Left renal pelvis (tissue), 4 donors: Measurements from ENCODE around the gene KLF6. TPM values are rescaled to one million over a fixed set of nuclear protein-coding genes. Genes with fewer than 3 reads are reported as not detected.

Experiments used
- DNase-seq, 4 donors: peaks; one replicate each; pipeline ENCODE4 v3.0.0-alpha.2; 2013; ENCODE audit warnings: low read depth in 4 of 4, low spot score in 3 of 4
- polyA plus RNA-seq, 4 donors: library from polyadenylated mRNA; unstranded; fragments of 120-200 nt; gene quantifications; one replicate each; pipeline ENCODE4 v1.2.1, GENCODE V29; 2013; ENCODE audit not compliant: insufficient read length in 4 of 4

KLF6 gene
- polyA plus RNA-seq, 4 donors = 43.5 to 177 (median 51.0) TPM

DNA sequence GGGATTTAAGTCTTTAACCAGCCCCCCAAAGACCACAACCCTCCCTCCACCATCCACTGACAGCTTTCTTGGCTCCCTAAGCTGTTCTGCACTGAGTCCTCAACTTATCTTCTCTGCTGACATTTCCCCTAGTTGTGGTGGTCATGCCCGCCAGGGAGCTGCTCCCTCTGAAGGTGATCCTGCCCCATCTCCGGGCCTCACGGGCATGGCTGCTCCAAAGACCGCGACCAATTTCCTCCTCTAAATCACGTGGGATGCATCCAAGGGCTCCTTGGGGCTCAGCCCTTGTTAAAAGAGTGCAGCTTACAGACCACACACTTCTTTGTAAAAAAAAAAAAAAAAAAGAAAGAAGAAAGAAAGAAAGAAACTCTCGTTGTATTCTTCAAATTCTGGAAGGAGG is 27.1 kb upstream of the KLF6 start:
- no peak for DNase-seq

DNA sequence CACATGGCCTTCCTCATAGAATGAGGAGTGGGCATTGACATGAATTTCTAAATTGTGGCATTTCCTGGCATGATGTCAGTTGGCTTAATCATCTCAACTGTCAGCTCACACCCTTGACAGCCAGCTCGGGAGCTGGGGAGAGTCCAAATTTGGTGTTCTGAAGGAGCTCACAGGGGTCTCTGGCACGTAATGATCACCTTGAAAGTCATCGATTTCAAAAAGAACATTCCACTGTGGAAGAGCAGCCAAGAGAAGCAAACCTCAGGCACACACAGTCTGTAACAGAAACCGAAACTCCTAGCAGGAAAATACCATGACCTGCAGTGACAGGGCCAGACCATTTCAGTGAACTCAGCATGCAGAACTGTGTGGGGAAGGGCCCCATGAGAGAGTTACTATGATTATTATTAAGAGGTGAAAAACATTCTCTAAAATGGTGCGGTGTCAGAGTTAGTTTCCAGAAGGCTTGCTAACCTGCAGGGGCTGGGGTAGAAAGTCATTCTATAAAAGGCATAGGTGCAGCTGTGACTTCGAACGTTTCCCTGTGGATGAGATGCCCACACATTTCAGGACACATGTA is 26.4 kb upstream of the KLF6 start:
- DNase-seq = no peak

DNA sequence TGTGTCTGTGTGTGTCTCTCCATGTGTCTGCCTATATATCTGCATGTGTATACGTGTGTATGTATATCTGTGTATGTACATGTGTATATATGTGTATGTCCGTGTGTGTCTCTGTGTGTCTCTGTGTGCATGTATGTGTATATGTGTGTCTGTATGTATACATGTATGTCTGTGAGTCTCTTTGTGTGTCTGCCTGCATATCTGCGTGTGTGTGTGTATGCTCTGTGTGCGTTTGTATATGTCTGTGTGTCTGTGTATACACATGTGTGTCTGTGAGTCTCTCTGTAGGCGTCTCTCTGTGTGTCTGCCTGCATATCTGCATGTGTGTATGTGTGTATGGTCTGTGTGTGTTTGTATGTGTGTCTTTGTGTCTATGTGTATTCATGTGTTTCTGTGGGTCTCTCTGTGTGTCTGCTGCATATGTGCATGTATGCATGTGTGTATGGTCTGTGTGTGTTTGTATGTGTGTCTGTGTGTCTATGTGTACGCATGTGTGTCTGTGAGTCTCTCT is 23.7 kb upstream of the KLF6 start:
- DNase-seq = no peak

DNA sequence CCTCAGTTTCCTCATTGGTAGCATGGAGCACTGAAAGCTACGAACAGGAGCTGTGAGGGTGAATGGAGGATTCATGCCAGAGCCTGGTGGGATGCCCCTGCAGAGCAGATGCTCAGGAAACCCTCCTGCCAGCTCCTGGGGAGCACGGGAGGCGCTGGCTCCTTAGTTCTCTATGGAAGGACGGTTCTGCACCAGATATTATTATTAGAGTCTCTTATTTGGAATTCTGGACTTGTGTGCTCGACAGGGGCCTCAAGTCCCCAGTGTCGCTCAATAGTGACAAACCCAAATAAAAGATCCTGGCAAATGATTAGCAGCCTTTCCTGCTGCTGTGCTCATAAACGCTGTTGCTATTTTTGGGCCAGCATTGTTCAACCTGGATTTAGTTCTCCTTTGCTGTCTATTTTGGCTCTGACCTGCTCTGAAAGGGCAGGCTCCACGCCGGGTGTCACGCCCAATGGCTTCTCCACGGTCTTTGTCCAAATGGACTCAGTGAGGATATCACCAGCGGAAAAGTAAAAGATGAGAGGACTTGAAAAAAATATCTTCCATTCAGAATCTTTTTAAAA is 23.0 kb upstream of the KLF6 start:
- no peak for DNase-seq

DNA sequence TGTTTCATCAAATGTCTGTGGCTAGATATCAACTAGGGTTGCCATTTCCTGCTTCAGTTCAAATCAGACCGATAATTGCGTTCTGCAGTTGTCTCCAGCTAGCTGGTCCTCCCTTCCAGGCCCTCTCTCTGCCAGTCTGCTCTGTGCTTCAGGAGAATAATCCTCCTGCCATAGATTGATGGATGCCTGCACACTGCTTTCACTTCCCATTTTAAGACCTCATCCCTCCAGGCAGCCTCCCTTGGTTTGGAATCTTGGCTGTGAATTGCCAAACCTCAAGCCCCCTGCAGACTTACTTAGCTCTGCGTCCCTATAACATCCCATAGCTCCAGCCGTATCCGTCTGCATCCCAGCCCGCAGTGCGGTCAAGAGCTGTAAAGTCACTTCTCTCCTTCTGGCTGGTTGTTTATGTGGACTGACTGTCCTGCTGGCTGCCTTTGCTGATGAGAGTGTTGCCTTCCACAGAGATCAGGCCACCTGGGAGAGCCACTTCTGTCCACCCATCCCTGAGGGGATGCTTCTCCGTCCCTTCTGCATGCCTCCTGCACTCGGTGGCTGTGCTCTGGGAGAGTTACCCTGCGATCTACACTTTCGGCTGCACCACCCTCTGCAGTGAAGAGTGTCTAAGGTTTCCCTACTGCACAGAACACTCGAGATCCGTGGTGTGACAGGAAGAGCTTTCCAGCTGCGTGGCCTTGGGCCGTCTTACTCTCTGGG is 22.4 kb upstream of the KLF6 start:
- no peak for DNase-seq

DNA sequence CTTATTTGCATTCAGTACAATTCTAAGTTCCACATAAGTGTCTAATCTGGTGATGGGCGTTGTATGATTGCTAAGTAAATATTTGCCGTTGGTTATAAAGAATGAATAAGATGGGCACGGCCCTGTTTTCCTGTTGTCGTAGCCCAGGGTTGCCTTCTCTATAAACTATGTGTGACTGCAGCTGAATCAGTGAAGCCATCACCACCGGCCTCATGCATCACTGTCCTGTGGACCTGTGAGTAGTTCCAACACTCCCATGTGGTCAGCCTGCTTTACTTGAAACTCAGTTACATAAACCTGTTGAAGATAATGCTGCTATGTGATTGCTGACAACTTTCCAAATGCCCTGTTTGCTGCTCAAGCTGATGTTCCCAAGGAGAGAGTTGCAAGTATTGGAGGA is 21.6 kb upstream of the KLF6 start:
- DNase-seq = no peak

DNA sequence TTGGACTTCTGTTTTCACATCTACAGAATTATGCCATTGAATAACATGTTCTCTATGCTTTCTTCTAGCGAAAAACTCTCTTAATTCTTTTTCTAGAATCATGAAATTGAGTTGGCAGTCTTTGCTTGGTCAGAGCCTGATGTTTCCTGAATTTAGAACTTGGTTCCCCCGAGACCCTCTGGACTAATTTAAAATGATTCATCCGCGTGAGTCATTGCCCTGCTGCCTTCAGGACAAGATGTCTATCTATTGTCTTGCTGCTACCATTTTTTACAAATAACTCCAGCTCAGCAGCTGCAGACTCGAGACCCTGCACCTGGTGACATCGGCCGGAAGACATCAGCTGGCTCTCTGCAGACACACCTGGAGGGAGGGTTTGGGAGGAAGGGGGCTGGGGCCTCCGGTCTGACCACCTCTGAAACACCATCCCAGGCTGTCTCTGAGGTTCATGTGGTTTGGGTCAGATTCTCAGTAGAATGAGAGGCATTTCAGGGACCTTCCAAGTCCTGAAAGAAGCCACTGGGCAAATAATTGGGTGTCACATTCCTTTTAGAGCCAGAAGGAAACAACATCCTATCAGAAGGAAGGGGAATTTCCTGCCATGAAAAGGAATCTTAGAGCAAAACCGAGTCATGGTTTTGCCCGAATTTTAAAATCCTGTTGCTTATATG is 20.9 kb upstream of the KLF6 start:
- DNase-seq = no peak

DNA sequence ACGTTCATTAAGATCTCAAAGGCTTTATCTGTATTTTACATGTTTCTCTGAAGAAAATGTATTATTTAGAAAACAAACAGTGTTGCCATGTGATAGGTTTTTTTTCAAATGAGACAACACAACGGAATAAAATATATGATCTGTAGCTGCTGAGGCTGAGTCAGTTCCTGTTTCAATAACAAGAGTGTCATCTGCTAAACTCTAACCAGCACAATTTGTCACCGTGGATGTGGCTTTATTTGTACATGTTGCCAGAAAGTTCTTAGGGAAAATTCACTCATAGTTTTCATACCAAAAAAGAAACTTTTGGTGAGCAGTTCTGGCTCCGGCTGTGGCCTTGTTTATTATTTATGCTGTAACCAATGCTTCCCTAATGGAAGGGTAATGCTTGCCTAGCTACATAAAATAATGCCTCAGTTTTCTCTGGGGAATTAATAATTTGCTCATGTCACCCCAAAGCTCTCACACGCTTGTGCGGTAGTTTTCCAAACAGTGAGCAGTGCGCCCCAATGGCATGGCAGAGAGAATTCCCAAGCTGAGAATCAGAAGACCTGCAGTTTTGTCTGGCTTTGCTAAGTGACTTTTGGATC is 20.3 kb upstream of the KLF6 start:
- no peak for DNase-seq

DNA sequence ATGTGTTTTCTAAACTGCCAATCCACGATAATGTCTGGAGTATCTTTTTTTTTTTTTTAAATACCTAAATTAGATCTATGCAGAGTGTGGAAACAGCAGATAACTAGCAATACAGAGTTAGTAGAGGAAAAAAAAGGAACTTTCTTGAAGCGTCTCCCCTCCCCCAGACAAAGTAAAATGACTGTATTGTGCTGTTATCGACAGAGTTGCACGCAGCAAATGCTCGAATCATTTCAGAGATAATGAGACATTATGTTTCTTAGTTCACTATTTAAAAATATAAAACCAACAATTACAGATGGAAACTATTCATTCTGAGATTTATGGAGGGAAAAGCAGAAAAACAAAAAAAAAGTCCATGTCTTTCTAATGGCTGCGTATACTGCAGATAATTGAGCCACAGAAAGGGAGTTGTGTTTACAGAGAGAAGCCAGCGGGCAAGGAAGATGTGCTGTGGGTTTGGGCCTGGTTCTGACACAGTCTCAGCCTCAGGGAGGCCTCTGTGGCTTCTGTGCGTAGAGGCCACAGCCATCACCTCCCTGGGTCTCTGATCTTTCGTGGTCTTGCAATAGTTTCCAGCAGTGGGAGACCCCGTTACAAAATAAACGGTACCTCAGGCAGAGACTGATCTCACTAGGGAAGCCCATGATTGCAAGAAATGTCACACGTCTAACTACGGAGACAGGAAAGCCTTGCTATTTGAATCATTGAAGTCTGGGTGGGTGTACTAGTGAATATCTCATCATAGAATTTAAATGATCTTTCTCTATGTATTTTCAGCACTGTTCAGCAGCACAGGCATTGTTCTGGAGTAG is 19.1 kb upstream of the KLF6 start:
- DNase-seq = no peak

DNA sequence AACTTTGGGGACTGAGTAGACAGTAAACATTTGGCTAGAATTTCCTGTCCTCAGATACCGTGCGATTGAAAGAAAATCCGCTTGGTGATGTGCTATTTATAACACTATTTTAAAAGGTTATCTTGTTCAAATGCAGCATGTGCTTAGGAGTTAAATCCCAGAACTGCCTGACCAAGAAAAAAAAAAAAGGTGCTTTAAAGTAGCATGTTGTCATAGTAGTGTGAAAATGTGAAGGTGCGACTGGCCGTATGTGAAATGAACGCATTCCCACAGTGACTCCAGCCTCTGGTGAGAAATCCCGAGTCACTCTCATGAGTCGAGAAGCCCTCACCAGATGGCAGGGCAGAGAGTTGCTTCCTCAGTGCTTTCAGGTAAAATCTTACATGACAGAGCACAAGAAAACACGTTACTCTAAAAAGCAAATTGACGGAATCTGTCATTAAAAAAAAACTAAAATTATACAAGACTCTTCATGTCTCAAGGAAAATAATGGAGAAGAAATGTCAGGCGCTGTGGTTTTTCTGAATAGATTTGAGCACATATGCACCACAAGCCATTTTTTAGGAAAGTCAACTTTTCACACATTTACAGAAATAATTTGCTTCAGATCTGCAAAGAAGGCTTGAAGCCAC is 18.4 kb upstream of the KLF6 start:
- no peak for DNase-seq

DNA sequence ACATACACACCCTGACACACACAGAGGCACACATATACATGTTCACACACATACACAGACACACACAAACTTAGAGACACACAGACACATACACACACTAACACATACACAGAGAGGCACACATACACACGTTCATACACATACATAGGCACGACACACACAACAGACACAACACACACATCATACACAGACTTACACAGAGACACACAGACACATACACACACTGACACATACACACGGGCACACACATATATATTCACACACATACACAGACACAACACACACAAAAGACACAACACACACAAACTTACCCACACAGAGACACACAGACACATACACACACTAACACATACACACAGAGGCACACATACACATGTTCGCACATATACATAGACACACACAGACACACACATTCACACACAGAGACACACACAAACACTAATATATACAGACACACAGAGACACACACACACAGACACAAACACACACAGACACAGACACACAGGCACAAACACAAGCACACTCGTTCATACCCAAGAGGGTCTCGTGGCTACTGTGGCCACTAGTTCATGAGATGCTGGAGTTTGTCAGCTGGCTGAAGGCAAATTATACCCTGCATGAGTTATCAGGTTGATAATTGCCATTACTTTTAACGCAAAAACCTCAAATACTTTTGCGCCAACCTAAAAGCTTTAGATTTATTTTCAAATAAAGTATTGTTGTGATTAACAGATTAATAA is 17.7 kb upstream of the KLF6 start:
- no peak for DNase-seq

DNA sequence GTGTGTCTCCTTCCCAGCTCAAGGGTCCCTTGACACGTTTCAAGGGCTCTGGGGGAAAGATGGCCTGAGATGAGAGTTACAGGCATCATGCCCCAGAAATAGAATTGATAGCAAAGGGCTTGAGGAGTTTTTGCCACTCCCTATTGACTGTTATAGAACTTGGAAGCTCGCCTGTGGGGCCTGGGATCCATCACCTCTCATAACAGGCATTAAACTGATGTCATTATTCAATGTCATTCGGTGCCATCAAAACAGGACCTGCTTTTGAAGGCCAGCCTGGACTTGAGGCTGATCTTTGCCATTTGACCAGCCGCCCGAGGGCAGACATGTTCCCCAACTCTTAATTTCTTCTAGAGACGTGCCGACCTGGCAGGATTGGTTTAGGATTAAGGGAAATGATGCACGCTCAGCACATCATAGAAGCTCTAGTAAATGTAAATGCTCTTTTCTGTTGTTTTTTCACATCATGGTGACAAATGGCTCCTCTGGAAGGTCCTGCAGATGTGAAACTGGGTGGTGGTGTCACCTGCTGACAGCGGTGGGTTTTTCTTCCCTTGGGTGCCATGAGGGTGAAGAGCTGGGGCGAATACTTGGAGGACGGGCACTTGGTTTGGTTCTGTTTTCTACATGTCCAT is 16.7 kb upstream of the KLF6 start:
- DNase-seq = no peak

DNA sequence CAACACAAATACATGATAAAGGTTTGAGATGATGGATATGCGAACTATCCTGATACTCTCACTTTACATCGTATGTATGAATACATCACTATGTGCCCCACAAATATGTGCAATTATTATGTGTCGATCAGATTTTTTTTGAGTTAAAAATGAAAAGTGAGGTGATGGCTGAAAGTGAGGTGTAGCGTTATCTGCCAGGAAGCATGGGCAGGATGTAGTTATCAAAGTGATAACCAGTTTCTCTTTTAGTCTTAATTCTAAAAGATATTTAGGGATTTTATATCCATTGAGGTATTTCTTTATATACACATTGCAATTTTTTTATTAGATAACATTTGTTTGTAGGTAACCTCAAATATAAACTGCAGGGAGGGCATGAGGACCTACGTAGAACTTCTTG is 15.6 kb upstream of the KLF6 start:
- no peak for DNase-seq

DNA sequence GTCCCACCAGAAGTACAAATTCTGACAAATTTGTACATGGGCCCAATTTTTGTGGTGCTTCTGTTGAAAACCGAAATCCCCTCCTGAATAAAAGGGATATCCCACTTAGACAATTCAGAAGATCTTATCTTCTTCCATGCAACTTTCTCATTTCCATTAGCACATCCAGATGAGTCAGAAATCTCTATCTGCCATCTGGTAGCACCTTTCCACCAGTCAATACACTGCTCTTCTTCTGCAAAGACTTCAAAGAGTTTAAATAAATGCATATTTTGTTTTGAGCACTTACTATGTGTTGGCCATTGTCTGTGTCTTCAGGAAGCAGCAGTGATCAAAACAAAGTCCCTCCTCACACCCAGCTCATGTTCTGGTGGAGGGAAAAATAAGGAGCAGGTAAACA is 12.7 kb upstream of the KLF6 start:
- no peak for DNase-seq

DNA sequence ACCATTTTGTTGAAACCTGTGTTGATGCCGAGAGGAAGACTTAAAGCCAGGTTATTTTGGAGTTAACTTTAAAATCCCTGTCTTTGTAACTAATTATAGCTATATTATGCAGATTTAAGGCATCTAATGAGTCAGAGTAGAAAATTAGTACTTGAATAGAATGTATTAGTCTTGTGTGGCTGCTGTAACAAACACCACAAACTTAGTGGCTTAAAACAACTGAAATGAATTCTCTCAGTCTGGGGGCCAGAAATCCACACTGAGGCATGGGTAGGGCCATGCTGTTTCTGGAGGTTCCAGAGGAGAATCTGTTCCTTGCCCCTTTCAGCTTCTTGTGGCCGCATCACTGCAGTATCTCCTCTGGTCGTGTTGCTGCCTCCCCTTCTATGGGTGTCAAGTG is 8.5 kb upstream of the KLF6 start:
- DNase-seq = no peak

DNA sequence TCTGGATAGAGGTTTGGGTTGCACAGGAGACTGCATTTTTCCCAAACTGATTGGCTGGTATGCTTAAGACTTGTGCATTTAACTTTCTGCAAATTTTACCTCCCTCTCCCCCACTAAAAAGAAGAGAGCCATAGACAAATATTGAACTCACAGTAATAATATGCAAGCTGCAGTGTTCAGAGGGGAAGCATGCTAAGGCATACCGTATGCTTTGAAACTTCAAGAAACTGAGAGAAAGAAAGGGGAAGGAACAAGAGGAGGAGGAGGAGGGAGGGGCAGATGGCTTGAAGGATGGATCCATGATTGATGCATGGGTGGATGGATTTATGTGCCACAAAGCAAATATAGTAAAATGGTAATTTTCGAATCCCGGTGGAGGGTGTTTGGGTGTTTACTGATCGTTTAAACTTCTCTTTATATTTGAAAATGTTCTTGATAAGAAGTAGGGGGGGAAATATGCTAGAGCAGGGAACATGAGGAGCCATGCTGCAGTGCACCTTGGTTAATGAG is 7.8 kb upstream of the KLF6 start:
- DNase-seq = no peak

DNA sequence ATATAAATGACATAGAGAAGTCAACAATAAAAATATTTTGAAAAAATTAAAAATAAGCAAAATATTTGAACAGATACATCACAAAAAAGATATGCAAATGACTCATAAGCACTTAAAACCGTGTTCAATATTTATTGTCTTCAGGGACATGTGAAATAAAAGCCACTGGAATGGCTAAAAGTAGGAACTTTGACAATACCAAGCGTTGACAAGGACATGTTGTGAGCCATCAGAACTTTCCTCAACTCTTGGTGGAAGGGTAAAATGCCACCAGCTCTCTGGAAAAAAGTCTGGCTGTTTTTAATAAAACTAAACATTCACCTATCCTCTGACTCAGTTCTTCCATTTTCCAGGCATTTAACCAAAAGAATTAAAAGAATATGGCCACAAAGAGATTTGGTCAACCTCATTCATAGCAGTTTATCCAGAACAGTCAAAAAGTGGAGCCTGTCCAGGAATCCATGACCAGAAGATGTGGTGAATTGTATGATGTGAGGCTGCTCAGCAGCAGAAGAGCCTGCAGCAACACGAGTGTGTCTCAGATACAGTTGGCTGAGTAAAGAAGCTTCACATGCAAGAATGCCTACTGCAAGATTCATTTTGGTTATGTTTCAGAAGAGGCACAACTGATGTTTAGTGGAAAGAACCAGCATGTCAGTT is 7.1 kb upstream of the KLF6 start:
- DNase-seq = no peak

DNA sequence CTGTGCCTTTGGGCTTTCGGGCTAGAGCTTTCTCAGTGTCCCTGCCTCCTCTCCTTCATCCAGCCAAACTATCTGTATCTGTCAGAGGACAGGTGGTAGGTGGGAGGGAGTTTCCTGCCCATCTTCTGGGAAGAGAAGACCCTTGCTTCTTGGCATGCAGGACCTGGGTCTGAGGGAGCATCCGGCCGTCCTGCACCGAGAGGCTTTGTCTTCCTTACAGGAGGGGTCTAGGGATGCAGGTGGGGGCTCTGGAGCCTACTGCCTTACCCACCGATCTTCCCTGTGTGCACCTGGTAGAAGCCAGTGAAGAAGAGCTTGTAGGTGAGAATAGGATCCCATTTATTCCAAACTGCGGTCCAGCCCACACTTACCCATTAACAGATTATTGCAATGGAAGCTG is 5.8 kb upstream of the KLF6 start:
- DNase-seq = no peak
